PC-9 (cell line): Measurements from ENCODE around the gene GNG7.

Source experiments
- CTCF ChIP-seq: fragments of 200-600 bp; sonication (generic); conservative IDR thresholded peaks from 2 replicates; pipeline ENCODE4 v1.6.1; 2017; ENCODE audit warnings: mixed run types, antibody characterized with exemption, mild to moderate bottlenecking, moderate library complexity
- EZH2 ChIP-seq: fragments of 200-600 bp; sonication (generic); IDR thresholded peaks from 2 replicates; pipeline ENCODE4 v1.8.0; 2017; ENCODE audit warnings: antibody characterized with exemption, low read depth

DNA sequence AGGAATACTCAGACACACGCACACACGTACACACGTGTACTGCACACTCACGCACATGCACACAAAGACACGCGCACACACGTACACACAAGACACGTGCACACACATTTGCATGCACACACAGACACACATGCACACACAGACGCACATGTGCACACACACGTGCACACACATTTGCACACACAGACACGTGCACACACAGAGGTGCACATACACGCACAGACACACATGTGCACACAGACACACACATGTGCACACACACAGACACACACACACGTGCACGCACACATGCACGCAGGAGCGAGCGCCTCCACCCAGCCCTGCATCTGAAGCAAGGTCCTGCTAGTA is 145.4 kb downstream of the GNG7 start:
- TF ChIP-seq CTCF (no peak), EZH2 (no peak)
